Calu3 (cell line): ENCODE results near the gene IGF2. TPM values are rescaled to one million over a fixed set of nuclear protein-coding genes. Genes with fewer than 3 reads are reported as not detected.

ENCODE experiments used
- BruUV-seq: library from RNA; stranded (reverse); fragments of 400-500 nt; replicated peaks from 2 replicates; lab custom pipeline; 2021; lab: Mats Ljungman, UMichigan
- CTCF ChIA-PET: fragments of 300-600 bp; sonication (Branson Sonifier 250); formaldehyde crosslinking; loops from one replicate; lab custom pipeline; 2022; ENCODE audit warnings: antibody characterized with exemption; lab: Charles Lee
- DNase-seq: peaks from one replicate; pipeline ENCODE4 v3.0.0; 2022
- H3K27ac Mint-ChIP-seq: one replicate; pipeline ENCODE4 v1.8.0; 2022; ENCODE audit warnings: mixed read lengths; ENCODE audit not compliant: unreplicated experiment
- H3K27me3 Mint-ChIP-seq: one replicate; pipeline ENCODE4 v1.8.0; 2022; ENCODE audit warnings: mixed read lengths; ENCODE audit not compliant: unreplicated experiment
- H3K36me3 Mint-ChIP-seq: one replicate; pipeline ENCODE4 v1.8.0; 2022; ENCODE audit warnings: mild to moderate bottlenecking, moderate library complexity, mixed read lengths; ENCODE audit not compliant: insufficient read depth, unreplicated experiment
- H3K4me1 Mint-ChIP-seq: one replicate; pipeline ENCODE4 v1.8.0; 2022; ENCODE audit warnings: mild to moderate bottlenecking, low read depth, mixed read lengths; ENCODE audit not compliant: unreplicated experiment
- H3K4me3 Mint-ChIP-seq: one replicate; pipeline ENCODE4 v1.8.0; 2022; ENCODE audit warnings: mild to moderate bottlenecking, low read depth, moderate library complexity, mixed read lengths; ENCODE audit not compliant: unreplicated experiment
- H3K9me3 Mint-ChIP-seq: one replicate; pipeline ENCODE4 v1.8.0; 2022; ENCODE audit warnings: low read depth, mixed read lengths; ENCODE audit not compliant: unreplicated experiment
- CTCF ChIP-seq: fragments of 200-600 bp; IDR thresholded peaks from one replicate; pipeline ENCODE4 v1.8.0; 2022; ENCODE audit warnings: antibody characterized with exemption; ENCODE audit not compliant: unreplicated experiment
- intact Hi-C: fragments of 100-400 bp; cut with micrococcal nuclease; formaldehyde crosslinking; loops from one replicate; pipeline ENCODE4 v1.10.0; 2022; ENCODE audit not compliant: unreplicated experiment
- total RNA-seq: library from RNA; stranded (reverse); gene quantifications from 2 replicates; pipeline ENCODE4 v1.2.3, GENCODE V29; 2022

The IGF2 gene
- total RNA-seq, 1 experiment from 2014 or later: 0.45 TPM

GRCh38 chr11:2091112-2091746 lies 48.0 kb downstream of the IGF2 start:
- Mint-ChIP-seq H3K4me3 (no peak overlapping the region), H3K36me3 (no peaks in the 10 kb centered on the region), H3K4me1 (peaks cover 16% of the 10 kb centered on the region), H3K9me3 (no peaks in the 10 kb centered on the region), H3K27ac (no peak overlapping the region), H3K27me3 (peaks cover 12% of the 10 kb centered on the region)
- intact Hi-C loops: loop anchor here (5.0 kb wide), 1 partner anchor 184 kb away; no protein-coding TSS in a partner anchor
- no peak for DNase-seq
- CTCF ChIA-PET: no interaction called here
- TF ChIP-seq CTCF: no peak
- BruUV-seq: no TSS peak

- TF ChIP-seq CTCF: no peak
- Mint-ChIP-seq H3K4me1 (peaks cover 16% of the 10 kb centered on the region), H3K9me3 (no peaks in the 10 kb centered on the region), H3K27ac (no peak overlapping the region), H3K27me3 (peaks cover 6% of the 10 kb centered on the region), H3K4me3 (no peak overlapping the region), H3K36me3 (no peaks in the 10 kb centered on the region)
- CTCF ChIA-PET: no interaction called here
- no TSS peak for BruUV-seq
- no peak for DNase-seq
- intact Hi-C loops: loop anchor here (5.0 kb wide), 1 partner anchor 183 kb away; no protein-coding TSS in a partner anchor
These were observed 48.7 kb downstream of the IGF2 start for GRCh38 chr11:2090172-2091111.

DNA sequence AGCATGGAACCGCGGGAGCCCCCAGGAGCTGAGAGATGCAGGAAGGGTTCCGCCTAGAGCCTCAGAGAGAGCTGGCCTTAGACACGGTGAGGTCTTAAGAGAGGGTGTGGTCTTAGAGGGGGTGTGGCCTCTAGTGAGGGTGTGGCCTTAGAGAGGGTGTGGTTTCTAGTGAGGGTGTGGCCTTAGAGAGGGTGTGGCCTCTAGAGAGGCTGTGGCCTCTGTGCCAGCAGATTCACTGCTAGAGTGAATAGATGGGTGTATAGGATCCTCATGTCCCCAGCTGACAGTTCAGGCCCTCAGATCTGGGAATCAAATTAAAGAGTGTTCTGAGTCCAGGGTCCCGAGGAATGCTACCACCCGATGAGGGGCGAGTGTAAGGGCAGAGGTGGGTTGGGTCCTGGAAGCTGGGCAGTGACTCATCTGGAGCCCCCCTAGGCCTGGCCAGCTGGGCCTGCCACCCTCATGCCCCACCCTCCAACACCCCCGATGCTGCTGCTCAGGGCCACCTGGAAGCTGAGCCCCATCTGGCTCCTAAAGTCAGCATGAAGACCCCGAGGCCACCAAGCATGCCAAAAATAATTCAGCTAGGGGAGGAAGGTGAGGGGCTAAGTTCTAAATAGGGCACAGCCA lies 49.5 kb downstream of the IGF2 start:
- Mint-ChIP-seq H3K36me3 (no peaks in the 10 kb centered on the region), H3K27me3 (no peaks in the 10 kb centered on the region), H3K4me1 (peaks cover 16% of the 10 kb centered on the region), H3K9me3 (no peaks in the 10 kb centered on the region), H3K27ac (no peak overlapping the region), H3K4me3 (no peak overlapping the region)
- intact Hi-C loops: loop anchor here (5.0 kb wide), 1 partner anchor 182 kb away; no protein-coding TSS in a partner anchor
- peak; percentile 21 for DNase-seq
- BruUV-seq: no TSS peak
- TF ChIP-seq CTCF: no peak
- CTCF ChIA-PET: interaction anchor here (1.0 kb wide), 1 partner anchor 12 kb away, joined by 3 read pairs; no protein-coding TSS in a partner anchor
